AG04450 (cell line): ENCODE measurements around the gene SLC28A2. TPM values are rescaled to one million over a fixed set of nuclear protein-coding genes. Genes with fewer than 3 reads are reported as not detected.
"Not testable (repeated sequence)": the region's sequence is repeated elsewhere in the genome, so short reads cannot be mapped to it uniquely, and the experiment has no call there.

Source experiments
- CTCF ChIA-PET: fragments of 300-600, 350-600 bp; formaldehyde crosslinking; extraction: SDS; loops from one replicate; lab custom pipeline; 2022; ENCODE audit warnings: antibody characterized with exemption, inconsistent platforms; lab: Charles Lee
- POLR2A ChIA-PET: fragments of 350-600 bp; formaldehyde crosslinking; extraction: SDS; loops from one replicate; lab custom pipeline; 2021; ENCODE audit warnings: antibody characterized with exemption, inconsistent platforms; lab: Yijun Ruan, JAX
- DNase-seq: peaks from one replicate; pipeline ENCODE4 v3.0.0-alpha.2; 2011; ENCODE audit warnings: low read depth, low spot score
- H3K27ac ChIP-seq: one replicate; pipeline ENCODE4 v1.5.1; 2012; ENCODE audit warnings: low read depth, low read length, control low read depth
- H3K27me3 ChIP-seq: one replicate; pipeline ENCODE4 v1.6.0; 2012; ENCODE audit warnings: low read length; ENCODE audit not compliant: control insufficient read depth, insufficient read depth
- H3K4me3 ChIP-seq: 2 replicates; pipeline ENCODE4 v1.5.1; 2011; ENCODE audit warnings: mild to moderate bottlenecking, low read depth, low read length, control low read depth
- H3K9me3 ChIP-seq: 2 replicates; pipeline ENCODE4 v1.5.1; 2012; ENCODE audit warnings: low read length; ENCODE audit not compliant: control insufficient read depth, insufficient read depth
- CTCF ChIP-seq: IDR thresholded peaks from 2 replicates; pipeline ENCODE4 v1.5.1; 2011; ENCODE audit warnings: low read depth, low read length, control low read depth, inconsistent platforms
- polyA plus RNA-seq: library from polyadenylated mRNA; depleted of rRNA; stranded (reverse); fragments of >200 nt; gene quantifications from 2 replicates; pipeline ENCODE4 v1.2.3, GENCODE V29; 2011

The SLC28A2 gene
- polyA plus RNA-seq, 1 experiment = not detected

DNA sequence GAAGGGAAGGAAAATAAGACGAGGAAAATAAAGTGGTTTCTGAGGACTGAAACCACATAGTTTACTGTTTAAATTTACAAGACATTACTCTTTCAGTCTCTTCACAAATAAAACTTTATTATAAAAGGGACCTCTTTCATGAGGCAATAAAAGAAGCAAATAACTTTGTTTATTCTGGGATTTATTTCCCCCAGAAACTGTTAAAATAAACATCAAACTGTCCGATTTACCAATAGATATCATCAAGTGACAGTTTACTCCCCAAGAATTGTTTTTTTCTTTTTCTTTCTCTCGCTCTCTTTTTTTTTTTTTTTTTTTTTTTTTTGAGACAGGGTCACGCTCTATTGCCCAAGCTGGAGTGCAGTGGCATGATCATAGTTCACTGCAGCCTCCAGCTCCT lies 54.1 kb downstream of the SLC28A2 start:
- Histone ChIP-seq H3K27ac (no peak overlapping the region), H3K9me3 (no peaks in the 10 kb centered on the region), H3K4me3 (no peak overlapping the region), H3K27me3 (no peaks in the 10 kb centered on the region)
- TF ChIP-seq CTCF = no peak
- POLR2A ChIA-PET = no interaction called here
- DNase-seq = no peak
- CTCF ChIA-PET = interaction anchor here (0.6 kb wide), 1 partner anchor 47 kb away, joined by 4 read pairs; no protein-coding TSS in a partner anchor

GRCh38 chr15:45307230-45307924 lies 55.3 kb downstream of the SLC28A2 start:
- ChIA-PET POLR2A (no interaction called here), CTCF (interaction anchor here (0.6 to 1.5 kb wide), 5 partner anchors 89 to 181 kb away, joined by 3 to 7 read pairs (median 3); no protein-coding TSS in a partner anchor)
- DNase-seq = peak; percentile 3
- TF ChIP-seq CTCF = peak; percentile 55
- Histone ChIP-seq H3K27ac (no peak overlapping the region), H3K9me3 (no peaks in the 10 kb centered on the region), H3K4me3 (peak overlapping the region; percentile 27), H3K27me3 (no peaks in the 10 kb centered on the region)

DNA sequence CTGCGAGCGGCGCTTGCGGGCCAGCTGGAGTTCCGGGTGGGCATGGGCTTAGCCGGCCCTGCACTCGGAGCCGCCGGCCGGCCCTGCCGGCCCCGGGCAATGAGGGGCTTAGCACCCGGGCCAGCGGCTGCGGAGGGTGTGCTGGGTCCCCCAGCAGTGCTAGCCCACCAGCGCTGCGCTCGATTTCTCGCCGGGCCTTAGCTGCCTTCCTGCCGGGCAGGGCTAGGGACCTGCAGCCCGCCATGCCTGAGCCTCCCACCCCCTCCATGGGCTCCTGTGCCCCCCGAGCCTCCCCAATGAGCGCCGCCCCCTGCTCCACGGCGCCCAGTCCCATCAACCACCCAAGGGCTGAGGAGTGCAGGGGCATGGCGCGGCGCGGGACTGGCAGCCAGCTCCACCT lies 62.1 kb downstream of the SLC28A2 start:
- CTCF ChIA-PET = interaction anchor here (1.2 to 1.4 kb wide), 2 partner anchors 9 to 86 kb away, joined by 3 to 5 read pairs; no protein-coding TSS in a partner anchor
- H3K9me3 ChIP-seq, H3K4me3 ChIP-seq, H3K27me3 ChIP-seq, DNase-seq, H3K27ac ChIP-seq, POLR2A ChIA-PET: not testable (repeated sequence)

DNA sequence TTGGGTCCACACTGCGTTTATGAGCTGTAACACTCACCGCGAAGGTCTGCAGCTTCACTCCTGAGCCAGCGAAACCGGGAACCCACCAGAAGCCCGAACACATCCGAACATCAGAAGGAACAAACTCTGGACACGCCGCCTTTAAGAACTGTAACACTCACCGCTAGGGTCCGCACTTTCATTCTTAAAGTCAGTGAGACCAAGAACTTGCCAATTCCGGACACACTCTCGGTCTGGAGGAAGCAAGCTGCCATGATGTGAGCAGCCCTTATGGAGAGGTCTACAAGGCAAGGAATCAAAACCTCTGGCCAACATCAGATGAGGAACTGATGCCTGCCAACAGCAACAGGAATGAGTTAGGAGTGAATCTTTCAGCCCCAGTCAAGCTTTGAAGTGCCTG lies 62.9 kb downstream of the SLC28A2 start:
- POLR2A ChIA-PET = no interaction called here
- DNase-seq = no peak
- no peak overlapping the region for H3K4me3 ChIP-seq
- no peaks in the 10 kb centered on the region for H3K27me3 ChIP-seq
- no peaks in the 10 kb centered on the region for H3K9me3 ChIP-seq
- CTCF ChIA-PET = interaction anchor here (1.2 to 1.4 kb wide), 2 partner anchors 10 to 86 kb away, joined by 3 to 5 read pairs; no protein-coding TSS in a partner anchor
- TF ChIP-seq CTCF = 0 out of 2 replicates have a peak, but pooled peaks have one; percentile 27
- no peak overlapping the region for H3K27ac ChIP-seq

GRCh38 chr15:45319472-45320214 lies 67.6 kb downstream of the SLC28A2 start:
- POLR2A ChIA-PET = no interaction called here
- CTCF ChIA-PET = interaction anchor here (0.6 kb wide), 1 partner anchor 35 kb away, joined by 5 read pairs; no protein-coding TSS in a partner anchor
- no peak for DNase-seq
- no peak overlapping the region for H3K4me3 ChIP-seq
- H3K27me3 ChIP-seq = peaks cover 2% of the 10 kb centered on the region
- no peak for TF ChIP-seq CTCF
- no peak overlapping the region for H3K27ac ChIP-seq
- no peaks in the 10 kb centered on the region for H3K9me3 ChIP-seq
